ENCODE results near the gene POLR1A. TPM values are rescaled to one million over a fixed set of nuclear protein-coding genes. Genes with fewer than 3 reads are reported as not detected.
A peak's percentile ranks its signal among the peaks of the same experiment; 100 is the strongest.

The POLR1A gene
- total RNA-seq, 2 experiments from 2014 or later, result 41.8 to 42.1 TPM

DNA sequence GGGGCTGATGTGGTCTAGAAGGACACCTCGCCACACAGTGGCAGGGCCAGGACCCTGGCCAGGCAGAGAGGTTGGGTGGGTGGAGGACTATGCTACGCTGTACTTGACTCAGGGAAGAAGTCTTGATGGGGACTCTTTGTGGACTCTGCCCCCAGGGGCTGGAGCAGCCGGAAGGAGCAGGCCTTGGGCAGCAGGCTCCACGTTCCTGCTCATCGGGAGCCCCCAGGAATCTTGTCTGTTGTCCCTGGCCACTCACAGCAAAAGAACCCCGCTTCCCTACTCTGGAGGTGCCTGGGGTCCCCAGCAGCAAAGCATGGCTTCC is 79.0 kb downstream of the POLR1A start:
- no peaks in the 10 kb centered on the region for H3K9me3 Mint-ChIP-seq
- no peak overlapping the region for H3K4me3 Mint-ChIP-seq
- no peaks in the 10 kb centered on the region for H3K27me3 Mint-ChIP-seq
- no peak overlapping the region for H3K27ac Mint-ChIP-seq
- H3K36me3 Mint-ChIP-seq (ENCODE audit: low read depth), result peaks cover 53% of the 10 kb centered on the region
- intact Hi-C loops (cut with micrococcal nuclease), result no loop called here
- DNase-seq (no peak), ATAC-seq (no peak)
- TF ChIP-seq CTCF (IDR thresholded peaks at IDR 0.05), result no peak
- POLR2A ChIA-PET, result interaction anchor here (1.3 kb wide), 1 partner anchor 10 kb away, joined by 3 read pairs; no protein-coding TSS in a partner anchor
- CTCF ChIA-PET, result interaction anchor here (1.8 kb wide), 1 partner anchor 199 kb away, joined by 4 read pairs; no protein-coding TSS in a partner anchor
- H3K4me1 Mint-ChIP-seq (ENCODE audit: low read depth), result peaks cover 6% of the 10 kb centered on the region

GRCh38 chr2:86025976-86026743 is 79.5 kb downstream of the POLR1A start:
- Mint-ChIP-seq H3K27me3 (no peaks in the 10 kb centered on the region), H3K4me3 (no peak overlapping the region), H3K27ac (no peak overlapping the region), H3K36me3 (ENCODE audit: low read depth) (peaks cover 48% of the 10 kb centered on the region), H3K4me1 (ENCODE audit: low read depth) (peaks cover 6% of the 10 kb centered on the region), H3K9me3 (no peaks in the 10 kb centered on the region)
- intact Hi-C loops (cut with micrococcal nuclease), result no loop called here
- DNase-seq (no peak), ATAC-seq (no peak)
- ChIA-PET POLR2A (interaction anchor here (1.3 kb wide), 1 partner anchor 9 kb away, joined by 3 read pairs; no protein-coding TSS in a partner anchor), CTCF (interaction anchor here (1.1 to 2.1 kb wide), 3 partner anchors 10 to 199 kb away, joined by 3 to 6 read pairs (median 6); no protein-coding TSS in a partner anchor)
- no peak for TF ChIP-seq CTCF (IDR thresholded peaks at IDR 0.05)

GRCh38 chr2:86025229-86025820 is 80.4 kb downstream of the POLR1A start:
- no peak for TF ChIP-seq CTCF (IDR thresholded peaks at IDR 0.05)
- H3K27me3 Mint-ChIP-seq, result no peaks in the 10 kb centered on the region
- POLR2A ChIA-PET, result no interaction called here
- intact Hi-C loops (cut with micrococcal nuclease), result no loop called here
- H3K9me3 Mint-ChIP-seq, result no peaks in the 10 kb centered on the region
- CTCF ChIA-PET, result interaction anchor here (1.0 to 2.1 kb wide), 5 partner anchors 11 to 198 kb away, joined by 3 to 6 read pairs (median 3); no protein-coding TSS in a partner anchor
- no peak overlapping the region for H3K4me3 Mint-ChIP-seq
- no peak for DNase-seq
- peaks cover 6% of the 10 kb centered on the region for H3K4me1 Mint-ChIP-seq (ENCODE audit: low read depth)
- H3K27ac Mint-ChIP-seq, result no peak overlapping the region
- peaks cover 39% of the 10 kb centered on the region for H3K36me3 Mint-ChIP-seq (ENCODE audit: low read depth)
- no peak for ATAC-seq

DNA sequence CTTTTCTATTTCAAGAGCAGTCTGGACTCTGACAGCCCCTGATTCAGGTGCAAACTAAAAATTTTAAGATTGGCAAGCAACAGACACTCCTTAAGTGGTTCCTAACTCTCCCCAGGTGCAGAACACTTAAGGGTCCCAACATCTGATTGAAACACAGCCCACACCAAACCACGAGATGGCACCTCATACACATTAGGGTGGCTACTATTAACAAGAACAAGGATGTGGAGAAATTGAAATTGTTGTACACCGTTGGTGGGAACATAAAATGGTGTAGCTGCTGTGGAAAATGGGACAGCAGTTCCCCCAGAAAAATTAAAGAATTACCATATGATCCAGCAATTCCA is 82.3 kb downstream of the POLR1A start:
- peak overlapping the region; percentile 23 for H3K27ac Mint-ChIP-seq

More for the DNA sequence above, 82.3 kb downstream of the POLR1A start:
- DNase-seq, result no peak
- intact Hi-C loops (cut with micrococcal nuclease), result no loop called here
- H3K9me3 Mint-ChIP-seq, result no peaks in the 10 kb centered on the region
- no peak overlapping the region for H3K4me3 Mint-ChIP-seq
- peaks cover 6% of the 10 kb centered on the region for H3K4me1 Mint-ChIP-seq (ENCODE audit: low read depth)
- POLR2A ChIA-PET, result no interaction called here
- peak; percentile 13 for ATAC-seq
- TF ChIP-seq CTCF (IDR thresholded peaks at IDR 0.05), result no peak
- CTCF ChIA-PET, result interaction anchor here (1.1 to 1.4 kb wide), 2 partner anchors 57 to 347 kb away, joined by 3 read pairs; no protein-coding TSS in a partner anchor
- H3K36me3 Mint-ChIP-seq (ENCODE audit: low read depth), result peaks cover 28% of the 10 kb centered on the region
- H3K27me3 Mint-ChIP-seq, result no peaks in the 10 kb centered on the region
